Breast epithelium (tissue), 4 donors: ENCODE results near the gene RPS6KA1. TPM values are rescaled to one million over a fixed set of nuclear protein-coding genes. Genes with fewer than 3 reads are reported as not detected.

Experiments
- DNase-seq, 2 donors: peaks; one replicate each; pipeline ENCODE4 v3.0.0-alpha.2; 2019; ENCODE audit warnings: low spot score in 2 of 2
- H3K27ac ChIP-seq, 2 donors: fragments of 200-600 bp; sonication (generic) in 1 of 2; one replicate each; pipeline ENCODE4 v1.5.1; 2016 to 2019; ENCODE audit warnings: mild to moderate bottlenecking in 1 of 2
- H3K27me3 ChIP-seq, 2 donors: fragments of 200-600 bp; sonication (generic) in 1 of 2; one replicate each; pipeline versions ENCODE4 v1.5.1 to v1.6.0; 2017 to 2019; ENCODE audit warnings: control low read depth in 1 of 2, mild to moderate bottlenecking in 1 of 2
- H3K36me3 ChIP-seq: fragments of 200-600 bp; one replicate; pipeline ENCODE4 v1.5.1; 2019
- H3K4me1 ChIP-seq, 2 donors: fragments of 200-600 bp; sonication (generic); one replicate each; pipeline ENCODE4 v1.5.1; 2016 to 2019; ENCODE audit warnings: control low read depth in 1 of 2
- H3K4me3 ChIP-seq, 3 donors: fragments of 200-600 bp; sonication (generic); 1 replicate in 2 of 3; 2 replicates in 1 of 3; pipeline ENCODE4 v1.5.1; 2016 to 2019; ENCODE audit warnings: mild to moderate bottlenecking in 3 of 3, moderate library complexity in 2 of 3
- H3K9me3 ChIP-seq, 2 donors: fragments of 200-600 bp; sonication (generic) in 1 of 2; one replicate each; pipeline ENCODE4 v1.5.1; 2016 to 2019; ENCODE audit warnings: control low read depth in 1 of 2
- POLR2A ChIP-seq: fragments of 450-650 bp; IDR thresholded peaks from one replicate; pipeline ENCODE4 v1.6.1; 2016; ENCODE audit warnings: antibody characterized with exemption, mild to moderate bottlenecking, moderate library complexity
- POLR2AphosphoS5 ChIP-seq, 3 donors: sonication (generic); formaldehyde crosslinking; IDR thresholded peaks; one replicate each; pipeline ENCODE4 v1.6.1; 2017; ENCODE audit warnings: antibody characterized with exemption in 3 of 3
- intact Hi-C: fragments of 100-400 bp; cut with DNase I; formaldehyde crosslinking; loops from one replicate; pipeline ENCODE4 v1.15.1; 2023; ENCODE audit warnings: low total_unique reads
- total RNA-seq, 3 donors: library from RNA; depleted of rRNA; stranded (reverse); fragments of >200 nt; gene quantifications; one replicate each; pipeline ENCODE4 v1.1.0, GENCODE V29; 2016
- TF ChIP-seq, protein P1 (sequence below), 3 donors: fragments of 450-650 bp; IDR thresholded peaks; one replicate each; pipeline ENCODE4 v1.5.1; 2016 to 2017; ENCODE audit warnings: antibody characterized with exemption in 3 of 3, mild to moderate bottlenecking in 3 of 3, moderate library complexity in 3 of 3

RPS6KA1 gene
- total RNA-seq, 3 donors from 2014 or later: 12.5 to 43.0 (median 30.8) TPM

DNA sequence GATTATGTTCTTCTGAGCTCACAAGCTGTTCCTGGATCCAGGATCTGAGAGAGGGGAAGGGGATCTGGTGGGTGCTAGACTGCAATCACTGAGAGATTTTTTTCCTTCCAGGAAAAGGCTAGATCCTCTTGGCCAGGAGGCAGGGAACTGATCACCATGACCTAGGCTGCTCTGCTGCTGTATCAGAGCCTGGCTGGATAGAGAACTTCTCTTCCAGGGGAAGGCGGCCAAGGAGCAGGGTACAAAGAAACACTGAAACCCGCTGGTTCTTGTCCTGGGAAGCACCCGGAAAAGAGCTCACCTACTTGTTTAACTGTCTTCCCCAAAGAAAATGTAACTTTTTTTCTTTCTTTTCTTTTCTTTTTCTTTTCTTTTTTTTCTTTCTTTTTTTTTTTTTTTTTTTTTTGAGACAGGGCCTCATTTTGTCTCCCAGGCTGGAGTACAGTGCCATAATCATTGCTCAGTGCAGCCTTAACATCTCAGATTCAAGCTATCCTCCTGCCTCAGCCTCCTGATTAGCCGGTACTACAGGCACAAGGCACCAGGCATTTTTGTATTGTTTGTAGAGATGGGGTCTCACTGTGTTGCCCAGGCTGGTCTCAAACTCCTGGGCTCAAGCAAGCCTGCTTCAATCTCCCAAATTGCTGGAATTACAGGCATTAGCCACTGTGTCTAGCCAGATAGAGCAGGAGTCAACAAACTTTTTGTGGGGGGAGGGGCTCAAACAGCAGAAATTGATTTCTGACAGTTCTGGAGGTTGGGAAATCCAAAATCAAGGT lies 12.4 kb upstream of the RPS6KA1 start:
- Histone ChIP-seq H3K4me3 (no peak overlapping the region), H3K9me3 (no peaks in the 10 kb centered on the region), H3K27me3 (no peaks in the 10 kb centered on the region), H3K4me1 (no peaks in the 10 kb centered on the region), H3K36me3 (no peaks in the 10 kb centered on the region), H3K27ac (no peak overlapping the region)
- no peak for TF ChIP-seq POLR2AphosphoS5 (IDR thresholded peaks at IDR 0.05)
- TF ChIP-seq POLR2A: no peak
- TF ChIP-seq, protein P1, sequence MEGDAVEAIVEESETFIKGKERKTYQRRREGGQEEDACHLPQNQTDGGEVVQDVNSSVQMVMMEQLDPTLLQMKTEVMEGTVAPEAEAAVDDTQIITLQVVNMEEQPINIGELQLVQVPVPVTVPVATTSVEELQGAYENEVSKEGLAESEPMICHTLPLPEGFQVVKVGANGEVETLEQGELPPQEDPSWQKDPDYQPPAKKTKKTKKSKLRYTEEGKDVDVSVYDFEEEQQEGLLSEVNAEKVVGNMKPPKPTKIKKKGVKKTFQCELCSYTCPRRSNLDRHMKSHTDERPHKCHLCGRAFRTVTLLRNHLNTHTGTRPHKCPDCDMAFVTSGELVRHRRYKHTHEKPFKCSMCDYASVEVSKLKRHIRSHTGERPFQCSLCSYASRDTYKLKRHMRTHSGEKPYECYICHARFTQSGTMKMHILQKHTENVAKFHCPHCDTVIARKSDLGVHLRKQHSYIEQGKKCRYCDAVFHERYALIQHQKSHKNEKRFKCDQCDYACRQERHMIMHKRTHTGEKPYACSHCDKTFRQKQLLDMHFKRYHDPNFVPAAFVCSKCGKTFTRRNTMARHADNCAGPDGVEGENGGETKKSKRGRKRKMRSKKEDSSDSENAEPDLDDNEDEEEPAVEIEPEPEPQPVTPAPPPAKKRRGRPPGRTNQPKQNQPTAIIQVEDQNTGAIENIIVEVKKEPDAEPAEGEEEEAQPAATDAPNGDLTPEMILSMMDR (IDR thresholded peaks at IDR 0.05): no peak
- intact Hi-C loops: loop anchor here (5.0 kb wide), 1 partner anchor 440 kb away; no protein-coding TSS in a partner anchor
- no peak for DNase-seq

DNA sequence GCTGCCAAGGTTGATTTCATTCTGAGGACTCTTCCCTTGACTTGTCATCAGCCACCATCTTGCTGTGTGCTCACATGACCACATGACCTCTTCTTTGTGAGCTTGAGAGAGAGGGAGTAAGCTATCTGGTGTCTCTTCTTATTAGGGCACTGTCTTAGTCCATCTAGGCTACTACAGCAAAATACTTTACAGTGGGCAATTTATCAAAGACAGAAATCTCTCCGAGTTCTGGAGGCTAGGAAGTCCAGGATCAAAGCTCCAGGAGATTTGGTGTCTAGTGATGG lies 11.9 kb upstream of the RPS6KA1 start:
- TF ChIP-seq, protein P1 (IDR thresholded peaks at IDR 0.05): no peak
- TF ChIP-seq POLR2AphosphoS5 (IDR thresholded peaks at IDR 0.05): no peak

DNA sequence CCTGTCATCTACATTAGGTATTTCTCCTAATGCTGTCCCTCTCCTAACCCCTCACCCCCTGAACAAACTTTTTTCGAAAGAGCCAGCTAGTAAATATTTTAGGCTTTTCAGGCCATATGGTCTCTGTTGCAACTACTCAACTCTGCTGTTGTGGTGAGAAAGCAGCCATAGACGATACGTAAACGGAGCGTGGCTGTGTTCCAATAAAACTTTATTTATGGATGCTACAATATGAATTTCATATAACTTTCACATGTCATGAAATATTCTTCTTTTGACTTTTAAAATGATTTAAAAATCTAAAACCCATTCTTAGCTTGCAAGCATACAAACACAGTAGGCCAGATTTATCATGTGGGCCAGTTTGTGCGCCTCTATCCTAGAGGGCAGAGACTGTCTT lies 11.2 kb upstream of the RPS6KA1 start:
- TF ChIP-seq POLR2AphosphoS5 (IDR thresholded peaks at IDR 0.05): no peak
- Histone ChIP-seq H3K27me3 (no peaks in the 10 kb centered on the region), H3K27ac (no peak overlapping the region), H3K4me1 (no peaks in the 10 kb centered on the region), H3K36me3 (no peaks in the 10 kb centered on the region), H3K9me3 (no peaks in the 10 kb centered on the region), H3K4me3 (no peak overlapping the region)
- DNase-seq: no peak
- intact Hi-C loops: loop anchor here (5.0 kb wide), 1 partner anchor 439 kb away; no protein-coding TSS in a partner anchor

More for the DNA sequence above, 11.9 kb upstream of the RPS6KA1 start:
- Histone ChIP-seq H3K27ac (no peak overlapping the region), H3K4me1 (no peaks in the 10 kb centered on the region), H3K9me3 (no peaks in the 10 kb centered on the region), H3K36me3 (no peaks in the 10 kb centered on the region), H3K4me3 (no peak overlapping the region), H3K27me3 (no peaks in the 10 kb centered on the region)
- intact Hi-C loops: loop anchor here (5.0 kb wide), 1 partner anchor 440 kb away; no protein-coding TSS in a partner anchor
- no peak for DNase-seq

DNA sequence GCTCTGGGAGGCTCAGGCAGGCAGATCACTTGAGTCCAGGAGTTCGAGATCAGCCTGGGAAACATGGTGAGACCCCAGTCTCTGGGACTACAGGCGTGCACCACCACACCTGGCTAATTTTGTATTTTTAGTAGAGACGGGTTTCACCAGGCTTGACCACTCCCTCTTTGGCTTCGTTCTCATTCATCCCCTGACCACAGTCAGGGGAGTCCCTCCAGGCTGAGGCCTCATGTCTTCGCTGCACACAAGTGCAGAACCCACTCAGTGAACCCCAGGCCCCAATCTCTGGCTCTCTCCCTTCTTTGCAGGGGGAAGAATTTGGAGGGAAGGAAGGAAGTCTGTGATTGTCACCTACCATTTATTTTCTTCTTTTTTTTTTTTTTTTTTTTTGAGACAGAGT lies 9.2 kb upstream of the RPS6KA1 start:
- Histone ChIP-seq H3K36me3 (no peaks in the 10 kb centered on the region), H3K27me3 (no peaks in the 10 kb centered on the region), H3K27ac (no peak overlapping the region), H3K4me1 (no peaks in the 10 kb centered on the region), H3K9me3 (no peaks in the 10 kb centered on the region), H3K4me3 (no peak overlapping the region)
- DNase-seq: no peak
- TF ChIP-seq, protein P1 (IDR thresholded peaks at IDR 0.05): no peak
- no peak for TF ChIP-seq POLR2A
- no peak for TF ChIP-seq POLR2AphosphoS5 (IDR thresholded peaks at IDR 0.05)
- intact Hi-C loops: no loop called here

DNA sequence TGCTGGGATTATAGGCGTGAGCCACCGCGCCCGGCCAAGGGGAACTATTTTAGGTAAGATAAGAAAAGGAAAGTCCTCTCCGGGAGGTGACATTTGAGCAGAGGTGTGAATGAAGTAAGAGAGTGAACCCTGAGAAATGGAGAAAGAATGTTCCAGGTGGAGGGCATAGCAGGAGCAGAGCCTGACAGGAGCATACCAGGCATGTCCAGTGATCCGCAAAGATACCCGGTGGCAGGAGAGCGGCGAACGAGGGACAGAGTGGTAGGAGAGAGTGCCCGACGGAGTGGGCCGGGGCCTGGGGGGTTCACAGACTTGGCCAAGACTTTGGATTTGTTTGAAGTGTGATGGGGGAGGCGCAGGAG lies 7.9 kb upstream of the RPS6KA1 start:
- TF ChIP-seq, protein P1 (IDR thresholded peaks at IDR 0.05): no peak
- no peak for TF ChIP-seq POLR2A
- TF ChIP-seq POLR2AphosphoS5 (IDR thresholded peaks at IDR 0.05): no peak
- no peak overlapping the region for H3K4me3 ChIP-seq
- H3K27ac ChIP-seq: no peak overlapping the region
- intact Hi-C loops: no loop called here
- H3K36me3 ChIP-seq: no peaks in the 10 kb centered on the region
- H3K9me3 ChIP-seq: no peaks in the 10 kb centered on the region
- no peaks in the 10 kb centered on the region for H3K4me1 ChIP-seq
- DNase-seq: no peak
- no peaks in the 10 kb centered on the region for H3K27me3 ChIP-seq
